Mammary epithelial cell (primary cell): ENCODE data around the gene SAP30BP.

ENCODE experiments used
- EZH2 ChIP-seq: IDR thresholded peaks from 2 replicates; pipeline ENCODE4 v1.6.1; 2012; ENCODE audit warnings: low read length, inconsistent platforms, borderline replicate concordance
- TF ChIP-seq, protein P1 (sequence below), 2 donors: IDR thresholded peaks in 1 of 2; conservative IDR thresholded peaks in 1 of 2; 2 replicates each; pipeline ENCODE4 v1.5.1; 2011 to 2012; ENCODE audit warnings: inconsistent platforms in 2 of 2, low read length in 2 of 2, mild to moderate bottlenecking in 2 of 2, control low read depth in 1 of 2, low read depth in 1 of 2; ENCODE audit not compliant: insufficient read depth in 1 of 2; ENCODE audit errors: extremely low read depth in 1 of 2

DNA sequence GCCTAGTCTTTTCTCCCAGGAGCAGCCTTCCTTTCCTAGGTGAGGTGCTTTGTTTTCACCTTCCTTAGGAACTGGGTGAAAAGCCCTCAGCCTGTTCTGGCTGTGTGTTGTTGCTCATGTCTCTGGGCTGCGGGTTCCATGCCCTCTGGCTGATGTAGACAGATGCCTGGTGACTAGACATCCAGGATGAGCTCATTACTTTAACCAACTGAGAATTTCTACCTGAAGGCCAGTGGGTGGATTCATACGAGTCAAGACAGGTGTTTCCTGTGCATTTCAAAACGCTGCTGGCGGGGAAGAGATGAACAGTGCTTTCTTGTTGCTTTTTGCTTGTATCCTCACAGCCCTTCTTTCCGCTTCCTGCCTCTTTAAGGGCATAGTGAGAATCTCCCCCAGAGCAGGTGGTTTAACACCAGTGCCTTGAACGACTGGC lies 22.3 kb downstream of the SAP30BP start:
- no peak for TF ChIP-seq EZH2
- TF ChIP-seq, protein P1, sequence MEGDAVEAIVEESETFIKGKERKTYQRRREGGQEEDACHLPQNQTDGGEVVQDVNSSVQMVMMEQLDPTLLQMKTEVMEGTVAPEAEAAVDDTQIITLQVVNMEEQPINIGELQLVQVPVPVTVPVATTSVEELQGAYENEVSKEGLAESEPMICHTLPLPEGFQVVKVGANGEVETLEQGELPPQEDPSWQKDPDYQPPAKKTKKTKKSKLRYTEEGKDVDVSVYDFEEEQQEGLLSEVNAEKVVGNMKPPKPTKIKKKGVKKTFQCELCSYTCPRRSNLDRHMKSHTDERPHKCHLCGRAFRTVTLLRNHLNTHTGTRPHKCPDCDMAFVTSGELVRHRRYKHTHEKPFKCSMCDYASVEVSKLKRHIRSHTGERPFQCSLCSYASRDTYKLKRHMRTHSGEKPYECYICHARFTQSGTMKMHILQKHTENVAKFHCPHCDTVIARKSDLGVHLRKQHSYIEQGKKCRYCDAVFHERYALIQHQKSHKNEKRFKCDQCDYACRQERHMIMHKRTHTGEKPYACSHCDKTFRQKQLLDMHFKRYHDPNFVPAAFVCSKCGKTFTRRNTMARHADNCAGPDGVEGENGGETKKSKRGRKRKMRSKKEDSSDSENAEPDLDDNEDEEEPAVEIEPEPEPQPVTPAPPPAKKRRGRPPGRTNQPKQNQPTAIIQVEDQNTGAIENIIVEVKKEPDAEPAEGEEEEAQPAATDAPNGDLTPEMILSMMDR (conservative IDR thresholded peaks at IDR 0.05 in 1 of 2, IDR thresholded peaks at IDR 0.05 in 1 of 2; ENCODE audit: extremely low read depth in 1 of 2, insufficient read depth in 1 of 2, low read depth in 1 of 2, low read length in 2 of 2), result no peak
